NCI-H82 treated with DMSO at 0.1 percent for 48 hours (cell line): ENCODE measurements around the gene PPIF.

ENCODE experiments used
- DNase-seq: peaks from one replicate; lab custom pipeline; 2025; ENCODE audit not compliant: unreplicated experiment; lab: John Stamatoyannopoulos, UW

PPIF gene

DNA sequence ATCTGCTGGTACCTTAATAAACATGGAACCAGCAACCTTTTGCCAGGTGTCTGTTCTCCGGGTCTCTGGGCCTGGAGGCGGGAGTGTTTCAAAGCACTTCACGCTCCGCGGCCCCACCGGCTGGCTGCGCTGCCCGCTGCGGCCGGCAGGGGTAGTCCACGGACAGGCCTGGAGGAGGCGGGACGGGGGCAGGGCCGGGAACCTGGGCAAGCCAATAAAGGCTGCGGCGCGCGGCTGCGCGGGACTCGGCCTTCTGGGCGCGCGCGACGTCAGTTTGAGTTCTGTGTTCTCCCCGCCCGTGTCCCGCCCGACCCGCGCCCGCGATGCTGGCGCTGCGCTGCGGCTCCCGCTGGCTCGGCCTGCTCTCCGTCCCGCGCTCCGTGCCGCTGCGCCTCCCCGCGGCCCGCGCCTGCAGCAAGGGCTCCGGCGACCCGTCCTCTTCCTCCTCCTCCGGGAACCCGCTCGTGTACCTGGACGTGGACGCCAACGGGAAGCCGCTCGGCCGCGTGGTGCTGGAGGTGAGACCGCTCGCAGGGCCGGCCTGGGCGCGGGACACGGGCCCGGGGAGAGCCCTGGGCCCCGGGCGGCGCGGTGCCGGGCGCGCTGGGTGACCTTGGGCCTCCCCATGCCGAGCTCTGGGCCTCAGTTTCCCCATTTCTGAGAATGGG, at the start of gene PPIF:
PPIF (plus strand) TSS at position 244 of the 668 bp plus-strand sequence; CDS start at position 324, 80 bp downstream.
- peak; percentile 66 for DNase-seq

DNA sequence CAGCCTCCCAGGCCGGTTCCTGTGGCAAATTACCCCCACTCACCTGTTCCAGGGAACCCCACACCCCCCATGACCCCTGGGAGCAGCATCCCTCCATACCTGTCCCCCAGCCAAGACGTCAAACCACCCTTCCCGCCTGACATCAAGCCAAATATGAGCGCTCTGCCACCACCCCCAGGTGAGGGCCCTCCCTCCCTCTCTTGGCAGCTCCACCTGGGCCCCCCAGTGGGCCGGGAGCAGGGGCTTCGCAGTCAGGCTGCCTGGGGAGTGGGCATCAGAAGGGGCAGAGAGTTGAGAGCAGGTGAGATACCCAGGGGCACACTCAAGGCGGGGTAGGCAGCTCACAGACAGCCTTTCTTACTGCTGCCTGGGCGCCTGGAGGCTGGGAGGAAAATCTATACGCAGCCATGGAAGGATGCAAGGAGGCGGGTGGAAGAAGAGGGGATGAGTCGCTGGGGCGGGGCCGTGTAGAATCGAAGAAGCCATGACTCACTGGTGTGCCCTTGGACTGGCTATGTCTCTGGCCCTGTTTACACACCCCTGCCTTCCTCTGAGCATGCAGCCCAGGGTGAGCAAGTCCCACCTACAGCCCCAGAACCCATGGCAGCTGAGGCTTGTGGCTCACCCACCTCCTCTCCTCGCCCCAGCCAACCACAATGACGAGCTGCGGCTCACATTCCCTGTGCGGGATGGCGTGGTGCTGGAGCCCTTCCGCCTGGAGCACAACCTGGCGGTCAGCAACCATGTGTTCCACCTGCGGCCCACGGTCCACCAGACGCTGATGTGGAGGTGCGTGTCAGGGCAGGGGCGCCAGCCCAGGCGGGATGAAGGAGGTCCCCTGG, 48.6 kb upstream of the PPIF start:
- no peak for DNase-seq

DNA sequence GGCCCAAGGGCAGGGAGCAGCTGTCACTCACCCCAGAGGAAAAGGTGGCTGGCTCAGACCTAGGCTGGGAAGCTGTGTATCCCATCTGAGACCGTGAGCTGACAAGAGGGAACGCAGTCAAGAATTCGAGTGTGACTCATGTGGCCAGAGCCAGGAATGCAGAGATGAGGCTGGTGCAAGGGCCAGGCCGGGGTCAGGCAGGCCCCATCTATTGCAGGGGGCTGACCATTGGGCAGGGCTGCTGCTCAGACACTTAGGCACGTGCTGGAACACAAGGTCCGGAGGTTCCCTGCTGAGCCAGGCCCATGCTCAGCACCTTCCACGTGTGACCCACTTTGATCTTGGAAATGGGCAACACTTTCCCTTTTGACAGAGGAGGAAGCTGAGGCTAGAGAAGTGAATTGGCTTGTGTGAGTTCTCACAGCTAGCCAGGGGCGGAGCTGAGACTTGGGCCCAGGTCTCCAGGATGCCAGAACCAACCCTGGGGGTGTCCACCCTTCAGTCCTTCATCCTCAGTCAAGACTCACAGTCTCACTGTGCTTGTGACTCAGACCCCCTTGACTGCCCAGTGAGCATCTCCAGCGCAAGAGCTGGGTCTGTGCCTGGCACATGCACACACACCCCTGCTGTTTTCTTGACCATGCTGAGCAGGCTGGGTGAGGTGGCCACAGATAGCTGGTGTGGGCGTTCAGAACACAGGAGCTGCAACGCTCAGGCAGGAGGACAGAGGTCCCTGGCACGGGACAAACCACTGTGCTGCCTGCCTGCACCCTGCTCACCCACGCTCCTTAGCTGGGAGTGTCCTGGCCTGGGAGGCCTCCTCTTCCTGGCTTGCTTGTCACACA, 47.6 kb upstream of the PPIF start:
- DNase-seq: no peak

DNA sequence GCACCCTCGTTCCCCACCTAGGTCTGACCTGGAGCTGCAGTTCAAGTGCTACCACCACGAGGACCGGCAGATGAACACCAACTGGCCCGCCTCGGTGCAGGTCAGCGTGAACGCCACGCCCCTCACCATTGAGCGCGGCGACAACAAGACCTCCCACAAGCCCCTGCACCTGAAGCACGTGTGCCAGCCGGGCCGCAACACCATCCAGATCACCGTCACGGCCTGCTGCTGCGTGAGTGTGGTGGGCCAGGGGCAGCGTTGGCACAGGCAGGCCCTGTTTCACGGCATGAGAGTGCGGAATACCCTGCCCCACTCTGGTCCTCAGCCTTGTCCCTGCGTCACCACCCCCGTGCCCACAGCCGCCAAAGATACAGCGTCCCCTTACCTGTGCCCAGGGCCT, 46.6 kb upstream of the PPIF start:
- DNase-seq: no peak

DNA sequence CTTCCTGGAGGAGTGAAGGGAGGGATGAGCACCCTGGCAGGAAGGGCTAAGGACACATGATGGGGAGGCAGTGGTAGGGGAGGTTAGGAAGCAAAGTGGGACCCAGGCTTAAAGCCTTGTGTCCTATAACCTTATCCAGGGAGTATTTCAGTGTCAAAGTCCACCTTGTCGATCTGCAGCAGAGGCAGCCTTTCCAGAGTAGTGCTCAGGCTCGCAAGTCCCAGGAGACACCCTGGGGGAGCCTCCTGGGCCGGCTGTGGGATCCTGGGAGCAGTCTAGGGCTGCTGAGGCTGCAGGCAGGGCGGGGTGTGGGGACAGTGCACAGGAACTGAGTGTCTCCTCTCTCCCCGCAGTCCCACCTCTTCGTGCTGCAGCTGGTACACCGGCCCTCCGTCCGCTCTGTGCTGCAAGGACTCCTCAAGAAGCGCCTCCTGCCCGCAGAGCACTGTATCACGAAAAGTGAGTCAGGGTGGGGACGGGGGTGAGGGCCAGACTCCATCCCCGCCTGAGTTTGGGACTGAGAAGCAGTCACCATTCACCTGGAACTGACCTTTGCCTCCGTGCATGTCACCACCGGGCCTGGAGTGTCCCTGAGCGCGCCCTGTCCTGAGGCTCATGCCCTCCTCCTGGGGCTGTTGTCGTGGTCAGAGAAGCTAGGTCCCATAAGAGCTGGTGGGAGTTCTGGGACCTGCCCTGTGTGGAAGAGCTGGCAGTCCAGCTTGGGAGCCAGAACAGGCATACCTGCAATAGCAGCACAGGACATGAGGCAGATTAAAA, 45.3 kb upstream of the PPIF start:
- DNase-seq: no peak

DNA sequence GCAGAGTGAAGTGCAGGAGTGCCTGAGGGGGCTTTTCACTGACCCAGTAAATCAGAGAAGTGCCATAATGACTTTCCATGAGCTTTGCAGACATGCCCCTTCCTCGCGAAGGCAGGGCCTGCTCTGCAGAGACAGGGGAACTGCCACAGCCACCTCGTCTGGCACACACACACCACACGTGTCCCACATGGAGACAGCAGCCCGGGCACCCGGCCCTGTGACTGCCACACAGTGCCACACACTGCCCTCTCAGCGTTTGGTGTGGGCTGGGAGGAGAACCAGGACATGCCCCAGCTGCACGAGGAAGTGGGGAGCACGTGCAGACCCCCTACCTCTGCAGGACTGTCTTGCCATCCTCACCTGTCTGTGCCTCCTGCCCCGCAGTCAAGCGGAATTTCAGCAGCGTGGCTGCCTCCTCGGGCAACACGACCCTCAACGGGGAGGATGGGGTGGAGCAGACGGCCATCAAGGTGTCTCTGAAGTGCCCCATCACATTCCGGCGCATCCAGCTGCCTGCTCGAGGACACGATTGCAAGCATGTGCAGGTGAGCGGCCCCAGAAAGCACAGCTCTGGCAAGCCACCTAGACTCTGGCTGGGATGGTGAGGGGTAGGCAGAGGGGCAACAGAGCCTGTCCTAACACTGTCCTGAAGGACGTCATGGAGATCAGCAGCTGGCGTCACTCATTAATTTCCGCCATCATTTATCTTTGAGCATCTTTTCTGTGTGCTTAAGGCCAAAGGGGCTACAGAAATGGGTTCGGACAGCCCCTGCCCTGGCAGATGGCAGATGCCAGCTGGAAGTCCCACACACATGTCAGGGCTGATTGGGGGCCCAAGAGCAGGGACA, 43.4 kb upstream of the PPIF start:
- DNase-seq: no peak

DNA sequence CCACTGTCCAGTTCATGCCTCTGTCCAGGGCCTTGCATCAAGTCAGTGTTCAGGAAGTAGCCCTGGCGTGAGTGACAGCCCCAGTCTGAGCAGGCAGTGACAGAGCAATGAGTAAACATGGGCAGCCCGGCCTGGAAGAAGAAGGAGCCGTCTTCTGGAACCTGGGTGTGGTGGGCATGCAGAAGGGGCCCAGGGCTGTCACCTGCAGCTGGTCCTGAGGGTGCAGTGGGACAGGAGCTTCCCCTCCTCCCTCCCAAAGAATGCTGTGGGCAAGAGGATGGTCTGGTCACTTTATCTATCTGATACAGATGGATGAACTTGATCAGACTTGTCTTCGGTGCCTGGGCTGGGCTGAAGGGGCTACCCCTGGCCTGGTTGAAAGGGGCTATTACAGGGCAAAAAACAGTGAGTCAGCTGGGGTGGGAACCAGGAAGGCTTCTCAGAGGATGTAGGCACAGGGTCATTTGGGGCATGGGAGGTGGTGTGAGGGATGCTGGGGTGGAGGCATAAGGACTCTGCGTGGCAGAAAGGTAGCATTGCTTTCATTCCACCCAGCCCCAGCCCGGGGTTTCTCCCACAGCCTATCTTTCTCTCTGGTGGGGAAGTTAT, 42.7 kb upstream of the PPIF start:
- DNase-seq: no peak

DNA sequence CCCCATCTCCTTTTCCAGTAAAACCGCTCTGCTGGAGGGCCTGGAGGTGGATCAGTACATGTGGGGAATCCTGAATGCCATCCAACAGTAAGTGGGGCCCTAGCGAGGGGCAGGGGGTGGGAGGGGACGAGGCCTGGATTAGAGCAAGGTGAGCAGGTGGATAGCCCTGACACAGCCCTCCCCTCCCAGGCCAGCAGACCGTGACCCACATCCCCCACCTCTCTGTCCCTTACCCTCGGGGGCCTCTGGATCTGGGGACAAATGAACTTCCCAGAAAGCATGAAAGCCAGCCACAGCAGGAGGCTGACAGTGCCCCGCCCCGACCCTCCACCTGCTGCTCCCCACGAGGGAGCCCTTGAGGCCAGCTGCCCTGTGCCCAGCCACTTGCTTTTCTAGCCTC, 41.8 kb upstream of the PPIF start:
- no peak for DNase-seq

DNA sequence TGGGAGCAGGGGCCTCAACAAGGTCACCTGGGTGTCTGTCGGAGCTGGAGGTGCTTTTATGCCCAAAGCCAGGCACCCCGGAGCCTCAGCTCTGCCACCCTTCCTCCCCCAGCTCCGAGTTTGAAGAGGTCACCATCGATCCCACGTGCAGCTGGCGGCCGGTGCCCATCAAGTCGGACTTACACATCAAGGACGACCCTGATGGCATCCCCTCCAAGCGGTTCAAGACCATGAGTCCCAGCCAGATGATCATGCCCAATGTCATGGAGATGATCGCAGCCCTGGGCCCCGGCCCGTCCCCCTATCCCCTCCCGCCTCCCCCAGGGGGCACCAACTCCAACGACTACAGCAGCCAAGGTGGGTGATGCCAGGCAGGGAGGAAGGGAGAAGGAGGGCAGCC, 41.3 kb upstream of the PPIF start:
- no peak for DNase-seq

DNA sequence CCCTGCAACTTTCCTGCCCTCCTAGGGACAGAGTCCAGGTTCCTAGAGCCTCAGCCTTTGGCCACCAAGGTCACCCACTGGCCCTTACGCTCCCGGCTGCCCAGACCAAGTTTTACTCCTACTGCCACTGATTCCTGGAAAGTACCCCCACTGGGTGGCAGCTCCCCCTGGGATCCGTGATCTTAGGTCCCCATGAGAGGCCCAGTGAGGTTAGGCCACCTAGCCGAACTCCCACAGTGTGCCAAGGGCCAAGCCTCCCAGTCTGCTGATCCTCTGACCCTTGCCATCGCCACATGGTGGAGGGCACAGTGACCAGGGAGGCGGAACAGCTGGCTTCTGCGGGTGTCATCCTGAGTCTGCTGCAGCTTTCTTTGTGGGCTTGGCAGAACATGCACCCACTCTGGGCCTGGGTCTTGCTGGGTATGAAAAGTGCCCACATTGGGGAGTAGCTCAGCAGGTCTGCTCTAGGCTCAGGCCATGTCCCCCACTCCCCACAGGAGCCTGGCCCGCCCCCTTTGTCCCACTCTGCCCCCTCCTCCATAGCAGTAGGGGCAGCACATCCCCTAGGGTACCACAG, 40.5 kb upstream of the PPIF start:
- DNase-seq: no peak

DNA sequence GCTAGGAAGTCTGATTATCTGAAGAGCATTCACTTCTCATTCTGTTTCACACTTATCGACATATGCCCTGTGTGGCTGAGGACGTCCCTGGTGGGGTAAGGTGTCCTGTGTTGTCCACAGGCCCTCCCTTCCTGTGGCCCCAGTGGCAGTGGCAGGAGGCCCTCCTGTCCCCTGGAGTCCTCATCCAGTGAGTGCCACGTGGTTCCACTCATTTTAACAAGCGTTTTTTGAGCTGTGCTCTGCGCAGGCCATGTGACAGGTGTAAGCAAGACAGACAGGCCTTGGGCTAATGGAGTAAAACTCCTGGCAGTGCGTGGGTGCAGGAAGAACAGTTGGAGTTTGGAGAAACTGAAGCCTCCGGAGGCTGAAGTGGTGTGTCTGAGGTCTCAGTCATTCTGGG, 39.3 kb upstream of the PPIF start:
- no peak for DNase-seq

DNA sequence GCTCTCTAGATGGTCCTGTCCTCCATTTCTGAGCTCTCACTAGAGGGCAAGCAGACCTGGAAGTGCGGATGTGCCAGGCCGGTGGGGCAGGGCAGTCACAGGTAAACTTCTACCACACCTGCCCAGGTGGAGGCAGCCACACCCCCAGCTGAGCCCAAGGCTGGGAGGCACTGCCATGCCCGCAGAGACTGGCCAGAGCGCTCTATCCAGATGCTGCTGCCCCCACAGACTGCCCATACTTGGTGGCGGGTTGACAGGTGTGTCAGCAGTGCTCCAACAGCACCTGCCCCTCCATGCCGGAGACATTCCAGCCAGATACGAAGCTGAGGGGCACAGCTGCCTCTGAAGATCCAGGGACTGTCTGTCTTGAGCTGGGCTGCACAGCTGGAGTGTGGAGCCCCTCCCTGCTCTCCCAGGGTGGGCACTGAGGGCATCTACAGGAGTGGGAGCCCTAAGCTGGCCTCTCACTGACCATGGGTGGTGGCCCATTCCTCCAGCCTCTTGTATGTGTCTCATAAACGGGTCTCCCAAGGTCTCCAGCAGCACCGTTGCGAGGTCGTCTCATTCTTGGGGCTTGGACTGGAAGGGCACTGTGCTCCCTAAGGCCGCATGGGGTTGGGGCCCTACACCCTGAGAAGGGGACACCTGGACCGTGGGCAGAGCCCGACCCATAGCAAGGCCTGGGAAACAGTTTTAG, 38.2 kb upstream of the PPIF start:
- DNase-seq: no peak

DNA sequence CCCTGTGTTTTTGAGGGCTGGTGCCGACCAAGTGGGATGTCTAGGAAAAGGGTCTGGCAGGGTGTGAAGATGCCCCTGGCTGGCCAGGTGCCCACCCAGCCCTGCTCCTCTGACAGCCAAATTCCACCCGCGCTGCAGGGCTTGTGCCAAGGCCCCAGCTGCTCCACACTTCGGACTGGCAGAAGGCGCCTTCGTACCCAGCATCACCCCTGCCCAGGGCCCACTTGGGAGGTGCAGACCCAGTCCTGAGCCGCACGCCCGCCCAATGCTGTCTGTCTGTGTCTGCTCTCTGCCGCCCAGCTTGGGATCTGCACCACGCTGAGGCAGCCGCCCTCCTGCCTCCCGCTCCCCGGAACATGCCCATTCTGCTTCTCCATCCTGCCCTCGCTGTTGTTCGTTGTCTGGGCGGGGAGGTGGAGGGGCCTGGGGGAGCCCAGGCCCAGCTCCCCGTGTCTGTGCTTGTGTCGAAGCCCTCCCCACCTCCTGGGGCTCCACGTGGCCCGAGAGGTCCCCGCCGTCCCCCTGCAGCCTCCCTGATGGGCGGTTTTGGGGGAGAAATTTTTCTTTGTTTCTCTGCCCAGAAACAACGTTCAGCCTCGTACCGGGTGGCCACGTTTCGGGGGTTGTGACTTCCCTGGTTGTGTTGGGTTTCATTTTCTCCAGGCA, 36.9 kb upstream of the PPIF start:
- no peak for DNase-seq

DNA sequence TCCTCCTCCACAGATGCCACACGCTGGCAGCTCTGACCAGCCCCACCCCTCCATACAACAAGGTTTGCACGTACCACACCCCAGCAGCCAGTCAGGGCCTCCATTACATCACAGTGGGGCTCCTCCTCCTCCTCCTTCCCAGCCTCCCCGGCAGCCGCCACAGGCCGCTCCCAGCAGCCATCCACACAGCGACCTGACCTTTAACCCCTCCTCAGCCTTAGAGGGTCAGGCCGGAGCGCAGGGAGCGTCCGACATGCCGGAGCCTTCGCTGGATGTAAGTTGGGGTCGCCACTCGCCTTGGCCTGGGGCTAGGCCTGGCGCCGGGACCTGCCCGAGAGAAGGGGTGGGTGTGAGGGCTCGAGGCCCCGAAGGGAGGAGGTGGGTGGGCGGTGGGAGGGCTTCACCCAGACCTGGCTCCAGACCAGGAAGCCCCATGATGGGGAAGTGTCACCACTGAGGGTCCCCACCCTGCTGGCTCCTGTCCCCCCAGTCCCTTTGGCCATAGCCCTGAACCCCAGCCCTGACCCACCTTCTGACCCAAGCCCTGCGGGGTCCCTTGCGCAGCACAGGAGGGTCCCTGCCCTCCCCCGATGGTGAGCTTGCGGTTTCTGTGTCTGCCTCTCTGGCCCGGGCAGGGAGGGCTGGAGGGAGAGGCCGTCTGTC, 36.2 kb upstream of the PPIF start:
- DNase-seq: no peak

DNA sequence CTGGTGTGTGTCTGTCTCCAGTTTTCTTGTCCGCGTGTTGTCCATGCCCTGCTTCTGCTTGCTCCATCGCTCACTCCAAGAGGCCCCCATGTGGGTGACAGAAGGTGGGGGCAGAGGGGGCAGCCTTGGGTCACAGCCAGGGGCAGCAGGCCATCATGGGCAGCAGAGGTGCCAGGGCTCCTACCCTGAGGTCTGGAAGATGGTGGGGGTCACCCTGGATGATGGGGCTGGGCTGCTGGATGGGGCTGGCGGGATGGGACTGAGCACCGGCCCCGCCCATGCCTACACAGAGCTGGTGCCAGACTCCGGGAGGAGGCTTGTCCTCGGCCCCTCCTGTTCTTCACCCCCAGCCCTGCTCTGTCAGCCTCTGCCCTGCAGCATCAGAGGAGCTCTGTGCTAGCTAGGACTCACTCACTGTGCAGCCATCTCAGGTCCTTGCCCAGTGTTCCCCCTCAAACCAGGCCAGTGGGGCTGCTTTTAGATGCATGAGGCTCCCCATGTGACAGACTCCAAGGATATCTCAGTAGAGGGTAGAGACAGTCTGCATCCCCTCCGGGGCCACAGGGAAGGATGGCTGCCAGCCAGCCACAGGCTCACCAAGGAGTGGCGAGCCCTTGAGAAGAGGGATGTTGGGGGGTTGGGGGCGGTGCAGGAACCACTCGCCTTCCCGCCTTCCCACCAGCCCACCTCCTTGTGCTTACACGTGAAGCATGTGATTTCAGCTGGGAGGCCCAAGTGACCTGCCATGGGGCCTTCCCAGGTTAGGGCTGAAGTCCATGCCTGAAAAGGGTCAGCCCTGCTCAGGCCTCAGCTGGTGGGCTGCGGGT, 35.5 kb upstream of the PPIF start:
- no peak for DNase-seq

DNA sequence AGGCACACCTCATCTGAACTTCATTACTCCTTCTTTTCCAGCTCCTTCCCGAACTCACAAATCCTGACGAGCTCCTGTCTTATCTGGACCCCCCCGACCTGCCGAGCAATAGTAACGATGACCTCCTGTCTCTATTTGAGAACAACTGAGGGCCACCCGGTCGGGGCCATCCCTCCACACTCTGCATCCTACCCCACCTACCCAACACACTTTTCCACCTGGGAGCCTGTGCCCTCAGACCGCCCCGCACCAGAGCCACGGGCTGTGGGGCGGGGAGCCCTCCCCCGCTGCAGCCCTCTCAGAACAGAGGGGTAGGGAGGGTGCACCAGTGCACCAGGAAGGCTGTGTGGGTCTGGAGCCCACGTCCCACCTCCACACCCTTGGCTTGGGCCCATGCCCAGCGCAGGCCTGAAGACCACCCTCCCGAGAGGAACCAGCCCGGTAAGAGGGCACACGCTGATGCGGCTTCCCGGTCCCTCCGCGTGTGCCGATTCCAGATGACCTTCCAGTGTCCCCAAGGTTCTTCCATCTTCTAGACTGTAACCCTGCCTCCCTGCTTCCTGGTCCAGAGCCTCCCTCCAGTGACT, 34.6 kb upstream of the PPIF start:
- DNase-seq: no peak
